Neural cell (in vitro differentiated cells): ENCODE measurements around the gene ALG6.

Experiments
- EZH2 ChIP-seq: fragments of 200-600, 300-800 bp; shearing (Covaris generic), sonication (generic); IDR thresholded peaks from 2 replicates; pipeline ENCODE4 v1.6.1; 2014; ENCODE audit warnings: antibody characterized with exemption, low read length, borderline replicate concordance, mild to moderate bottlenecking; ENCODE audit not compliant: insufficient read depth, poor library complexity, severe bottlenecking
- POLR2AphosphoS5 ChIP-seq: IDR thresholded peaks from 2 replicates; pipeline ENCODE4 v1.6.1; 2012
- TF ChIP-seq, protein P1 (sequence below): fragments of 450-650 bp; IDR thresholded peaks from 2 replicates; pipeline ENCODE4 v1.5.1; 2014; ENCODE audit warnings: antibody characterized with exemption, mild to moderate bottlenecking, moderate library complexity; ENCODE audit not compliant: poor library complexity, severe bottlenecking

DNA sequence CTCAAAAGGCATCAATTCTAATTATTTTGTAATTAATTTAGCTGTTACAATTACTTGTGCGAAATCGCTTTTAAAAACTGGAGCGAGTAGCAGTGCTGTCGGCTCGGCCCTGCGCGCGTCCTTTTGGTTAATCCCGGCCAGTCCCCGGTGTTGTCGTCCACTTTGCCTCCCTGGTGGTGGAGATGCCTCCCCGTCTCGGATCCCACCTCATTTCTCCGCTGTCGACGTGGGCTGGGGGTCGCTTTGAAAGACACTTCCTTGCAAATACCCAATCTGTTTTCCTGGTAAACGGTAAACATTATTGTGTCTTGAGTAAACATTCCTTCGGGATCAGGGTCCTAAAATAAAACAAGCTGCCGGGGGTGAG lies 41.3 kb upstream of the ALG6 start:
- TF ChIP-seq POLR2AphosphoS5, result no peak
- TF ChIP-seq, protein P1, sequence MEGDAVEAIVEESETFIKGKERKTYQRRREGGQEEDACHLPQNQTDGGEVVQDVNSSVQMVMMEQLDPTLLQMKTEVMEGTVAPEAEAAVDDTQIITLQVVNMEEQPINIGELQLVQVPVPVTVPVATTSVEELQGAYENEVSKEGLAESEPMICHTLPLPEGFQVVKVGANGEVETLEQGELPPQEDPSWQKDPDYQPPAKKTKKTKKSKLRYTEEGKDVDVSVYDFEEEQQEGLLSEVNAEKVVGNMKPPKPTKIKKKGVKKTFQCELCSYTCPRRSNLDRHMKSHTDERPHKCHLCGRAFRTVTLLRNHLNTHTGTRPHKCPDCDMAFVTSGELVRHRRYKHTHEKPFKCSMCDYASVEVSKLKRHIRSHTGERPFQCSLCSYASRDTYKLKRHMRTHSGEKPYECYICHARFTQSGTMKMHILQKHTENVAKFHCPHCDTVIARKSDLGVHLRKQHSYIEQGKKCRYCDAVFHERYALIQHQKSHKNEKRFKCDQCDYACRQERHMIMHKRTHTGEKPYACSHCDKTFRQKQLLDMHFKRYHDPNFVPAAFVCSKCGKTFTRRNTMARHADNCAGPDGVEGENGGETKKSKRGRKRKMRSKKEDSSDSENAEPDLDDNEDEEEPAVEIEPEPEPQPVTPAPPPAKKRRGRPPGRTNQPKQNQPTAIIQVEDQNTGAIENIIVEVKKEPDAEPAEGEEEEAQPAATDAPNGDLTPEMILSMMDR, result no peak
- TF ChIP-seq EZH2, result peak; percentile 81
